Measurements from ENCODE around the gene KCNT2. TPM values are rescaled to one million over a fixed set of nuclear protein-coding genes. Genes with fewer than 3 reads are reported as not detected.

Gene KCNT2
- total RNA-seq, 1 experiment from 2014 or later = 0.41 TPM

GRCh38 chr1:196357913-196358312 is 250.3 kb downstream of the KCNT2 start:
- no TSS peak for BruUV-seq (replicated peaks)
- Histone ChIP-seq H3K27ac (ENCODE audit: low read length) (no peak overlapping the region), H3K36me3 (ENCODE audit: control insufficient read depth, insufficient read depth, low read length) (no peaks in the 10 kb centered on the region), H3K9me3 (ENCODE audit: control insufficient read depth, insufficient read depth, low read depth, low read length) (no peaks in the 10 kb centered on the region), H3K27me3 (ENCODE audit: control insufficient read depth, insufficient read depth, low read length) (no peaks in the 10 kb centered on the region), H3K4me3 (ENCODE audit: low read depth in 2 of 2, low read length in 2 of 2) (no peak overlapping the region), H3K4me1 (ENCODE audit: control insufficient read depth, insufficient read depth, low read length) (no peaks in the 10 kb centered on the region)
- TF ChIP-seq SIN3A (IDR thresholded peaks at IDR 0.05; ENCODE audit: borderline replicate concordance, insufficient read depth, low read depth, low read length) = no peak
- ATAC-seq = no peak
- ChIA-PET POLR2A (no interaction called here), CTCF (no interaction called here)
- intact Hi-C loops (cut with micrococcal nuclease; ENCODE audit: unreplicated experiment) = no loop called here
- no peak for DNase-seq (ENCODE audit: low read depth, low spot score)
- in situ Hi-C loops (cut with HindIII; ENCODE audit: low pct_unique_long_range_greater_than_20kb, low sequenced_read_pairs) = no loop called here

GRCh38 chr1:196355206-196355786 is 252.9 kb downstream of the KCNT2 start:
- Histone ChIP-seq H3K36me3 (ENCODE audit: control insufficient read depth, insufficient read depth, low read length) (no peaks in the 10 kb centered on the region), H3K27ac (ENCODE audit: low read length) (no peak overlapping the region), H3K27me3 (ENCODE audit: control insufficient read depth, insufficient read depth, low read length) (no peaks in the 10 kb centered on the region), H3K4me1 (ENCODE audit: control insufficient read depth, insufficient read depth, low read length) (no peaks in the 10 kb centered on the region), H3K4me3 (ENCODE audit: low read depth in 2 of 2, low read length in 2 of 2) (no peak overlapping the region), H3K9me3 (ENCODE audit: control insufficient read depth, insufficient read depth, low read depth, low read length) (no peaks in the 10 kb centered on the region)
- intact Hi-C loops (cut with micrococcal nuclease; ENCODE audit: unreplicated experiment) = no loop called here
- BruUV-seq (replicated peaks) = no TSS peak
- DNase-seq (ENCODE audit: low read depth, low spot score) (no peak), ATAC-seq (no peak)
- ChIA-PET POLR2A (no interaction called here), CTCF (interaction anchor here (0.6 to 0.7 kb wide), 2 partner anchors 23 to 159 kb away, joined by 3 to 4 read pairs; no protein-coding TSS in a partner anchor)
- TF ChIP-seq CTCF (IDR thresholded peaks at IDR 0.05) (peak; percentile 22; the same call in 1 of the 2 replicates), SIN3A (IDR thresholded peaks at IDR 0.05; ENCODE audit: borderline replicate concordance, insufficient read depth, low read depth, low read length) (no peak), POLR2AphosphoS5 (IDR thresholded peaks at IDR 0.05; ENCODE audit: low read depth, low read length) (no peak), TCF7L2 (IDR thresholded peaks at IDR 0.05; ENCODE audit: low read depth, low read length) (no peak)
- in situ Hi-C loops (cut with HindIII; ENCODE audit: low pct_unique_long_range_greater_than_20kb, low sequenced_read_pairs) = no loop called here

GRCh38 chr1:196344453-196344852 is 263.8 kb downstream of the KCNT2 start:
- no peak for ATAC-seq
- H3K9me3 ChIP-seq (ENCODE audit: control insufficient read depth, insufficient read depth, low read depth, low read length) = no peaks in the 10 kb centered on the region
- H3K27ac ChIP-seq (ENCODE audit: low read length) = no peak overlapping the region
- no peak for TF ChIP-seq REST (IDR thresholded peaks at IDR 0.05; ENCODE audit: insufficient read depth in 1 of 2, low read depth in 2 of 2, low read length in 1 of 2)
- no peak for DNase-seq (ENCODE audit: low read depth, low spot score)
- no peaks in the 10 kb centered on the region for H3K36me3 ChIP-seq (ENCODE audit: control insufficient read depth, insufficient read depth, low read length)
- in situ Hi-C loops (cut with HindIII; ENCODE audit: low pct_unique_long_range_greater_than_20kb, low sequenced_read_pairs) (no loop called here), intact Hi-C loops (cut with micrococcal nuclease; ENCODE audit: unreplicated experiment) (no loop called here)
- POLR2A ChIA-PET = no interaction called here
- H3K4me3 ChIP-seq (ENCODE audit: low read depth in 2 of 2, low read length in 2 of 2) = no peak overlapping the region
- no TSS peak for BruUV-seq (replicated peaks)
- no peaks in the 10 kb centered on the region for H3K27me3 ChIP-seq (ENCODE audit: control insufficient read depth, insufficient read depth, low read length)
- CTCF ChIA-PET = no interaction called here
- no peaks in the 10 kb centered on the region for H3K4me1 ChIP-seq (ENCODE audit: control insufficient read depth, insufficient read depth, low read length)
